Fibroblast of villous mesenchyme (primary cell): ENCODE data around the gene OVCA2. TPM values are rescaled to one million over a fixed set of nuclear protein-coding genes. Genes with fewer than 3 reads are reported as not detected.
A peak's percentile ranks its signal among the peaks of the same experiment; 100 is the strongest.

Experiments used
- DNase-seq: peaks from one replicate; pipeline ENCODE4 v3.0.0-alpha.2; 2010; ENCODE audit warnings: low read depth
- H3K4me3 ChIP-seq: 2 replicates; pipeline ENCODE4 v1.5.1; 2011; ENCODE audit warnings: low read depth, mild to moderate bottlenecking, low read length
- CTCF ChIP-seq: IDR thresholded peaks from 2 replicates; pipeline ENCODE4 v1.5.1; 2012; ENCODE audit warnings: low read depth, mild to moderate bottlenecking, low read length; ENCODE audit not compliant: insufficient read depth
- total RNA-seq: library from RNA; depleted of rRNA; stranded (reverse); fragments of >200 nt; gene quantifications from 2 replicates; pipeline ENCODE4 v1.2.3, GENCODE V29; 2012

OVCA2 gene
- total RNA-seq, 1 donor, result 48.4 TPM

DNA sequence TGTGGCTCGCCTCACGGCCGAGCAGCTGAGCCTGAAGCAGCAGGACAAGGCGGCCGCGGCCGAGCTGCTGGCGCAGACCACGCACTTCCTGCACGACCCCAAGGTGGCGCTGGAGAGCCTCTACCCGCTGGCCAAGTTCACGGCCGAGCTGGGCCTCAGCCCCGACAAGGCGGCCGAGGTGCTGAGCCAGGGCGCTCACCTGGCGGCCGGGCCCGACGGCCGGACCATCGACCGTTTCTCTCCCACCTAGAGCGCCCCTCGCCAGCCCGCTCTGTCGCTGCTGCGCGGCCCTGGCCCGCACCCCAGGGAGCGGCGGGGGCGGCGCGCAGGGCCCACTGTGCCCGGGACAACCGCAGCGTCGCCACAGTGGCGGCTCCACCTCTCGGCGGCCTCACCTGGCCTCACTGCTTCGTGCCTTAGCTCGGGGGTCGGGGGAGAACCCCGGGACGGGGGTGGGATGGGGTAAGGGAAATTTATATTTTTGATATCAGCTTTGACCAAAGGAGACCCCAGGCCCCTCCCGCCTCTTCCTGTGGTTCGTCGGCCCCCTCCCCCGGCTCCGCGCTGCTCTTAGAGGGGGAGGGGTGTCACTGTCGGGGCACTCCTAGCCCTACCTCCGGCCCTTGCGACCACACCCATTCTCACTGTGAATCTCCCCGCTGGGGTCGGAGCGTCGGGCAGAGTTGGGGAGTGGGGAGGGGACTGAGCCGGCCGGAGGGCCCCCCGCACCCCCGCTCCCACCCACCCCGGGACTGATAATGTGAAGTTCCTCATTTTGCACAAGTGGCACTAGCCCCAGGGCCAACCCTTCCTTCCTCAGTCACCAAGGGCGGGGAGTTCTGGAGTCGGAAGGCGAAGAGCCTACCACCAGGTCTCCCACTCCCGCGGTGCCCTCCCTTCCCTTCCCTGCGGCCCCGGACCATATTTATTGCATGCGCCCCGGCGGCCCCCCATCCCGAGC, 17.0 kb downstream of the OVCA2 start:
- peak overlapping the region; percentile 44 for H3K4me3 ChIP-seq
- TF ChIP-seq CTCF, result peak; percentile 61
- DNase-seq, result peak; percentile 72

- no peak for DNase-seq
- H3K4me3 ChIP-seq, result peak overlapping the region; percentile 44
- TF ChIP-seq CTCF, result no peak
Measured at GRCh38 chr17:2059547-2060384, 17.9 kb downstream of the OVCA2 start.

DNA sequence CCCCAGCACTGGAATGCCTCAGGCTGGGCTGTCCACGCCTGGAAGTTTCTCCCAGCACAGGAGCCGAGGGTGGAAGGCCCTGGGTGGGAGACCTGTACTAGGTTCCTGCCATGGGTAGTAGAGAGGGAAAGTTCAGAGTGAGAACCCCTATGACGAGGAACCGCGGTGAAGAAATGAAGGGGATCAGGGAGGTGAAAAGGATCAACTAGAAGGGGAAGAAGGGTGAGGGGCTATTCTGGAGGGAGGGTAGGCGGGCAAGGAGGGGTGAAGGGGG, 18.5 kb downstream of the OVCA2 start:
- H3K4me3 ChIP-seq, result no peak overlapping the region
- TF ChIP-seq CTCF, result no peak
- DNase-seq, result no peak

DNA sequence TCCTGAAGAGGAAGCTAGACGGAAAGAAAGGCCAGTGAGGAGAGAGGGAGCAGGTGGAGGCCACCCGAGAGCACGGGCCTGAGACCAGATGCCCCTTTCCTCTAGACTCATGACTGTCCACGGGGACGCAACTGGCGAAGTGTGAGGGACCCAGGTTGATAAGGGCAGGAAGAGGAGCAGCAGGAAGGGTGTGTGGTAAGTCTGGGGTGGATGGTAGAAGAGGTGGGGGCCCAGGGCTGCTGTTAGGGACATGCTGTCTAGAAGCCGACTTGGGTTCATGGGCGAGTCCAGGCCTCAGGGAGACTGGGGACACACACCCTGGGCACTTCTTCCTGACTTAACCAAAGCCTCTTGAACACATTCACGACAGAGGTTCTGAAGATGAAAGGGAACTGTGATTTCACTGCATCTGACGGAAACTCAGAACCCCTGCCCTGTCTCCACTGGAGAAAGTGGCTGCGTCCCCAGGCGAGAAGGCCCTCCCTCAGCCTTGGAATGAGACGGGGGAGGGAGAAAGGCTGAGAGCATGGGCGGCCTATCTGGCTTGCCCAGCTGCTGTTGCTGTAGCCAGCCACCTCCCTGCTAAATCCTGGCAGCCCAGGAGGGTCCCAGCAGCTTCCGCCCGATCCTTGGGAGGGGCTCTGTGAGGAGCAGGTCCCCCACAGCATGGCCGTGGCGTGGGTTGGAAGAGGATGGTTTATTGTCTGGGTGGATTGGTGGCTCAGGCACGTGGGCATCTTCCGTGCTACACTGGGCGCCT, 19.0 kb downstream of the OVCA2 start:
- peak; percentile 60 for DNase-seq
- TF ChIP-seq CTCF, result no peak
- no peak overlapping the region for H3K4me3 ChIP-seq

GRCh38 chr17:2061441-2061958, 19.7 kb downstream of the OVCA2 start:
- TF ChIP-seq CTCF, result no peak
- H3K4me3 ChIP-seq, result no peak overlapping the region
- DNase-seq, result peak; percentile 43

DNA sequence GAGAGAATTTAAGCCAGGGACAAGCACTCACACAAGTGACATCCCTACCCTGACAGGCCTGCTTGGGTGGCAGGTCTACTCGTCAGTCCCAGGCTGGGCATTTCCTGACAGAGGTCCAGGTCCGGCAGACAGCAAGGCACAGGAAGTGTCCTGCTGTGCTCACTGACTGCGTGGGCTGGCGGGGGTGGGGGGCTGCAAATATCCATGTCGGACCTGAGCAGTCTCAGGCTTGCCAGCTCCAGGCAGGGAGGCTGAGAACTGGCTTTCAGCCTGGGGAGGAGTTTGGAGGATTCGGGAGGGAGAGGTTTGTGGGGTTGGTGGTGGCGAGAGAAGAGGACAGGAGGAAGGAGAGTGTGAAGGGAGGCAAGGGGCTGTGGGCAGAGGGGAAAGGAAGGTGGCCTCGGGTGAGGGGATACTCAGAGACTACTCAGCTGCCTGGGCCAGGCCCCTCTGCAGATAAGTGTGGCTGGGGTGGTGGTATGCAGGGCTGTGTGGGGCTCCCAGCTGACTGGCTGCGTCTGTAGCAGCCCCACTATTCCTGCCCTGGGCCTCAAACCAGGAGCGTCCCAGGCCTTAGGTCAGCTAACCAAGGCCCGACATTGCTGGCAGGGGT, 20.9 kb downstream of the OVCA2 start:
- DNase-seq, result peak; percentile 57
- TF ChIP-seq CTCF, result no peak
- no peak overlapping the region for H3K4me3 ChIP-seq
